BJ (cell line): ENCODE data around the gene SPX. TPM values are rescaled to one million over a fixed set of nuclear protein-coding genes. Genes with fewer than 3 reads are reported as not detected.

Experiments
- CTCF ChIA-PET: fragments of 350-600 bp; formaldehyde crosslinking; extraction: SDS; loops from one replicate; lab custom pipeline; 2021; ENCODE audit warnings: antibody characterized with exemption, inconsistent platforms; lab: Yijun Ruan, JAX
- POLR2A ChIA-PET: fragments of 300-600 bp; sonication (Branson Sonifier 250); formaldehyde crosslinking; extraction: SDS; loops from one replicate; lab custom pipeline; 2021; ENCODE audit warnings: antibody characterized with exemption; lab: Charles Lee
- DNase-seq: peaks from one replicate; pipeline ENCODE4 v3.0.0-alpha.2; 2011; ENCODE audit warnings: low read depth
- H3K27me3 ChIP-seq: 2 replicates; pipeline ENCODE4 v1.6.0; 2011; ENCODE audit warnings: low read length; ENCODE audit not compliant: control insufficient read depth, insufficient read depth
- H3K36me3 ChIP-seq: 2 replicates; pipeline ENCODE4 v1.5.1; 2011; ENCODE audit warnings: low read length; ENCODE audit not compliant: control insufficient read depth, insufficient read depth
- H3K4me3 ChIP-seq: 2 replicates; pipeline ENCODE4 v1.5.1; 2011; ENCODE audit warnings: low read depth, mild to moderate bottlenecking, control low read depth, low read length
- CTCF ChIP-seq: IDR thresholded peaks from 2 replicates; pipeline ENCODE4 v1.5.1; 2011; ENCODE audit warnings: low read depth, mild to moderate bottlenecking, control low read depth, inconsistent platforms, low read length, moderate library complexity; ENCODE audit not compliant: insufficient read depth
- polyA plus RNA-seq: library from polyadenylated mRNA; depleted of rRNA; stranded (reverse); fragments of >200 nt; gene quantifications from 2 replicates; pipeline ENCODE4 v1.2.3, GENCODE V29; 2011

The SPX gene
- polyA plus RNA-seq, 1 experiment = 0.06 TPM

GRCh38 chr12:21543151-21543550 lies 17.1 kb downstream of the SPX start:
- TF ChIP-seq CTCF = no peak
- Histone ChIP-seq H3K4me3 (no peak overlapping the region), H3K36me3 (no peaks in the 10 kb centered on the region), H3K27me3 (peaks cover 2% of the 10 kb centered on the region; the same call in 1 of the 2 replicates)
- no peak for DNase-seq
- CTCF ChIA-PET = interaction anchor here (0.9 to 1.2 kb wide), 2 partner anchors 10 to 12 kb away, joined by 3 read pairs; no protein-coding TSS in a partner anchor
- POLR2A ChIA-PET = no interaction called here

GRCh38 chr12:21545557-21545956 lies 19.5 kb downstream of the SPX start:
- no peak for DNase-seq
- ChIA-PET CTCF (no interaction called here), POLR2A (no interaction called here)
- no peak for TF ChIP-seq CTCF
- no peaks in the 10 kb centered on the region for H3K36me3 ChIP-seq
- no peak overlapping the region for H3K4me3 ChIP-seq
- H3K27me3 ChIP-seq = peaks cover 2% of the 10 kb centered on the region; the same call in 1 of the 2 replicates

- CTCF ChIA-PET = no interaction called here
- TF ChIP-seq CTCF = no peak
Measured at GRCh38 chr12:21546716-21547115, 20.6 kb downstream of the SPX start.

GRCh38 chr12:21547437-21547836 lies 21.3 kb downstream of the SPX start:
- 0 out of 2 replicates have a peak, but pooled peaks cover under 1% of the 10 kb centered on the region for H3K27me3 ChIP-seq
- DNase-seq = no peak
- H3K4me3 ChIP-seq = no peak overlapping the region
- ChIA-PET CTCF (no interaction called here), POLR2A (no interaction called here)
- no peak for TF ChIP-seq CTCF
- H3K36me3 ChIP-seq = no peaks in the 10 kb centered on the region

More at GRCh38 chr12:21546716-21547115, 20.6 kb downstream of the SPX start:
- no peaks in the 10 kb centered on the region for H3K36me3 ChIP-seq
- no peak overlapping the region for H3K4me3 ChIP-seq
- no peak for DNase-seq
- POLR2A ChIA-PET = no interaction called here
- H3K27me3 ChIP-seq = 0 out of 2 replicates have a peak, but pooled peaks cover 2% of the 10 kb centered on the region

- ChIA-PET CTCF (interaction anchor here (0.7 kb wide), 1 partner anchor 992 kb away, joined by 3 read pairs; the partner anchor contains the start of gene C2CD5), POLR2A (no interaction called here)
- Histone ChIP-seq H3K27me3 (no peaks in the 10 kb centered on the region; the same call in 1 of the 2 replicates), H3K4me3 (no peak overlapping the region), H3K36me3 (no peaks in the 10 kb centered on the region)
- DNase-seq = no peak
- no peak for TF ChIP-seq CTCF
Measured at GRCh38 chr12:21551841-21552465, 25.9 kb downstream of the SPX start.
